Measurements from ENCODE around the gene PRM3. TPM values are rescaled to one million over a fixed set of nuclear protein-coding genes. Genes with fewer than 3 reads are reported as not detected.
A peak's percentile ranks its signal among the peaks of the same experiment; 100 is the strongest.

Gene PRM3
- total and polyA plus RNA-seq, 2 of the 8 experiments (the other 6 are each of a cell fraction or from before 2014, with no cell fraction given) = not detected

- Histone ChIP-seq H2BK120ac (replicated peaks; ENCODE audit: low read depth, low read length) (no peak overlapping the region), H3K27ac (ENCODE audit: low read depth, low read length) (no peak overlapping the region), H3K4me1 (replicated peaks in 1 of 4; ENCODE audit: control insufficient read depth in 3 of 4, insufficient read depth in 4 of 4, low read length in 3 of 4) (peaks cover 0 to 17% (median 7%) of the 10 kb centered on the region in 4 experiments; a peak in 5 of 7 replicates), H3K36me3 (ENCODE audit: control insufficient read depth in 2 of 4, insufficient read depth in 4 of 4, low read length in 3 of 4) (peaks cover 0 to 8% (median 5%) of the 10 kb centered on the region in 4 experiments; a peak in 5 of 8 replicates), H2BK15ac (ENCODE audit: low read length) (no peak overlapping the region), H3K9ac (replicated peaks in 1 of 4; ENCODE audit: extremely low read depth in 1 of 4, low read depth in 3 of 4, low read length in 3 of 4) (no peak overlapping the region), H3K4ac (replicated peaks; ENCODE audit: insufficient read length, low read depth, low read length) (no peak overlapping the region), H2BK20ac (ENCODE audit: low read length) (no peak overlapping the region), H2AFZ (ENCODE audit: low read length) (no peak overlapping the region), H3K18ac (ENCODE audit: extremely low read depth, low read length) (no peak overlapping the region), H4K91ac (replicated peaks; ENCODE audit: insufficient read length, low read length) (no peak overlapping the region), H4K5ac (ENCODE audit: insufficient read length, low read depth, low read length) (no peak overlapping the region), H4K20me1 (replicated peaks in 1 of 2; ENCODE audit: control insufficient read depth in 1 of 2, insufficient read depth in 2 of 2, low read length in 2 of 2) (peaks cover 11 to 22% of the 10 kb centered on the region in 2 experiments), H3K4me3 (ENCODE audit: extremely low read depth in 1 of 4, insufficient read depth in 2 of 4, low read depth in 3 of 4, low read length in 4 of 4) (0 out of 8 replicates have a peak overlapping the region, but pooled peaks of 1 of the 4 experiments have one; percentile 97), H3K23me2 (ENCODE audit: low read depth, low read length) (peaks cover 15% of the 10 kb centered on the region), H3K27me3 (replicated peaks in 1 of 4; ENCODE audit: control insufficient read depth in 3 of 4, extremely low read depth in 1 of 4, insufficient read depth in 3 of 4, low read length in 3 of 4) (no peaks in the 10 kb centered on the region; a peak in 1 of 7 replicates), H3K4me2 (ENCODE audit: insufficient read depth in 1 of 2, low read depth in 2 of 2, low read length in 2 of 2) (peak overlapping the region; percentile 11 to 82; a peak in 2 of 4 replicates), H2BK5ac (ENCODE audit: low read depth, low read length) (no peak overlapping the region), H3K23ac (ENCODE audit: insufficient read length) (no peak overlapping the region), H2AK5ac (ENCODE audit: low read depth, low read length) (no peak overlapping the region), H3K9me3 (ENCODE audit: insufficient read depth in 2 of 2, low read depth in 1 of 2, low read length in 1 of 2) (no peaks in the 10 kb centered on the region), H4K8ac (ENCODE audit: extremely low read depth, insufficient read depth, low read length) (no peak overlapping the region), H3K79me2 (ENCODE audit: control insufficient read depth in 1 of 2, insufficient read depth in 2 of 2, low read length in 2 of 2) (peaks cover 0 to 28% of the 10 kb centered on the region in 2 experiments; a peak in 2 of 4 replicates), H3K14ac (ENCODE audit: insufficient read length) (no peak overlapping the region), H3K56ac (replicated peaks; ENCODE audit: insufficient read length, low read depth, low read length) (no peak overlapping the region), H3K79me1 (ENCODE audit: low read depth, low read length) (peaks cover 4% of the 10 kb centered on the region), H2BK12ac (ENCODE audit: low read depth, low read length) (no peak overlapping the region)
- FAIRE-seq = no peak
- WGBS, 2 experiments (ENCODE audit: extremely low coverage in 1 of 2, insufficient coverage in 1 of 2, insufficient read length in 1 of 2, insufficient replicate concordance in 2 of 2, low coverage in 1 of 2, low lambda C conversion rate in 2 of 2, missing lambda C conversion rate in 1 of 2) = 89% methylated on average over 8 of the region's 8 CpGs; no CpG with 5 or more reads in 1 of the 2 experiments
- CTCF ChIA-PET (ENCODE audit: partially characterized antibody) = interaction anchor here (0.6 to 1.9 kb wide), 9 partner anchors 52 to 289 kb away, joined by 3 to 7 read pairs (median 3); no protein-coding TSS in a partner anchor
- POLR2A ChIA-PET (ENCODE audit: partially characterized antibody) = interaction anchor here (1.0 to 1.7 kb wide), 16 partner anchors 12 to 281 kb away, joined by 3 to 10 read pairs (median 4); no protein-coding TSS in a partner anchor
- no peak for DNase-seq (ENCODE audit: low read depth in 1 of 2, low spot score in 2 of 2)
- TF ChIP-seq HDAC2 (IDR thresholded peaks at IDR 0.05; ENCODE audit: borderline replicate concordance in 1 of 2, low read depth in 2 of 2, low read length in 2 of 2) (no peak), YY1 (IDR thresholded peaks at IDR 0.05; ENCODE audit: low read depth, low read length) (no peak), BACH1 (IDR thresholded peaks at IDR 0.05; ENCODE audit: low read length) (no peak), CBX8 (IDR thresholded peaks at IDR 0.05; ENCODE audit: borderline replicate concordance, low read depth, low read length) (no peak), GTF2F1 (IDR thresholded peaks at IDR 0.05; ENCODE audit: borderline replicate concordance, low read depth, low read length) (no peak), SRF (IDR thresholded peaks at IDR 0.05; ENCODE audit: low read depth, low read length) (no peak), CHD2 (IDR thresholded peaks at IDR 0.05; ENCODE audit: low read length) (no peak), ATF3 (IDR thresholded peaks at IDR 0.05; ENCODE audit: insufficient read depth, low read depth, low read length) (no peak), BRCA1 (IDR thresholded peaks at IDR 0.05; ENCODE audit: low read depth, low read length) (no peak), SIN3A (conservative IDR thresholded peaks at IDR 0.05 in 1 of 2, IDR thresholded peaks at IDR 0.05 in 1 of 2; ENCODE audit: low read depth in 1 of 2, low read length in 2 of 2) (no peak), CTBP2 (IDR thresholded peaks at IDR 0.05; ENCODE audit: borderline replicate concordance, insufficient read depth, insufficient read length, low read length) (no peak), CEBPB (IDR thresholded peaks at IDR 0.05; ENCODE audit: low read depth, low read length) (no peak), CHD1 (IDR thresholded peaks at IDR 0.05; ENCODE audit: low read depth, low read length) (no peak)
Observed at GRCh38 chr16:11252482-11252931, 20.9 kb downstream of the PRM3 start.
